PC-9 (cell line): ENCODE results near the gene PROB1.

Source experiments
- EZH2 ChIP-seq: fragments of 200-600 bp; sonication (generic); IDR thresholded peaks from 2 replicates; pipeline ENCODE4 v1.8.0; 2017; ENCODE audit warnings: antibody characterized with exemption, low read depth
- TF ChIP-seq, protein P1 (sequence below): fragments of 200-600 bp; sonication (generic); conservative IDR thresholded peaks from 2 replicates; pipeline ENCODE4 v1.6.1; 2017; ENCODE audit warnings: mixed run types, antibody characterized with exemption, mild to moderate bottlenecking, moderate library complexity

GRCh38 chr5:139418793-139419192, 23.9 kb upstream of the PROB1 start:
- TF ChIP-seq, protein P1, sequence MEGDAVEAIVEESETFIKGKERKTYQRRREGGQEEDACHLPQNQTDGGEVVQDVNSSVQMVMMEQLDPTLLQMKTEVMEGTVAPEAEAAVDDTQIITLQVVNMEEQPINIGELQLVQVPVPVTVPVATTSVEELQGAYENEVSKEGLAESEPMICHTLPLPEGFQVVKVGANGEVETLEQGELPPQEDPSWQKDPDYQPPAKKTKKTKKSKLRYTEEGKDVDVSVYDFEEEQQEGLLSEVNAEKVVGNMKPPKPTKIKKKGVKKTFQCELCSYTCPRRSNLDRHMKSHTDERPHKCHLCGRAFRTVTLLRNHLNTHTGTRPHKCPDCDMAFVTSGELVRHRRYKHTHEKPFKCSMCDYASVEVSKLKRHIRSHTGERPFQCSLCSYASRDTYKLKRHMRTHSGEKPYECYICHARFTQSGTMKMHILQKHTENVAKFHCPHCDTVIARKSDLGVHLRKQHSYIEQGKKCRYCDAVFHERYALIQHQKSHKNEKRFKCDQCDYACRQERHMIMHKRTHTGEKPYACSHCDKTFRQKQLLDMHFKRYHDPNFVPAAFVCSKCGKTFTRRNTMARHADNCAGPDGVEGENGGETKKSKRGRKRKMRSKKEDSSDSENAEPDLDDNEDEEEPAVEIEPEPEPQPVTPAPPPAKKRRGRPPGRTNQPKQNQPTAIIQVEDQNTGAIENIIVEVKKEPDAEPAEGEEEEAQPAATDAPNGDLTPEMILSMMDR = no peak
- no peak for TF ChIP-seq EZH2
